NCI-H1105 treated with DMSO at 0.1 percent for 48 hours (cell line): ENCODE results near the gene KDM4B.

Experiments
- DNase-seq: peaks from one replicate; lab custom pipeline; 2025; lab: John Stamatoyannopoulos, UW

KDM4B gene

GRCh38 chr19:5035105-5035761 is 66.3 kb downstream of the KDM4B start:
- DNase-seq: no peak

- DNase-seq: peak; percentile 19
Measured at GRCh38 chr19:5035793-5036697, 67.1 kb downstream of the KDM4B start.

- peak; percentile 49 for DNase-seq
Measured at GRCh38 chr19:5036698-5037563, 68.0 kb downstream of the KDM4B start.

- DNase-seq: peak; percentile 96
Measured at GRCh38 chr19:5037936-5038335, 69.0 kb downstream of the KDM4B start.

GRCh38 chr19:5038631-5039271 is 69.8 kb downstream of the KDM4B start:
- peak; percentile 7 for DNase-seq

GRCh38 chr19:5039642-5040543 is 71.0 kb downstream of the KDM4B start:
- DNase-seq: no peak

GRCh38 chr19:5040544-5041167 is 71.7 kb downstream of the KDM4B start:
- no peak for DNase-seq

- DNase-seq: no peak
Measured at GRCh38 chr19:5041168-5041912, 72.4 kb downstream of the KDM4B start.

GRCh38 chr19:5041913-5042187 is 72.9 kb downstream of the KDM4B start:
- no peak for DNase-seq

- DNase-seq: no peak
Measured at GRCh38 chr19:5042556-5042955, 73.6 kb downstream of the KDM4B start.

- no peak for DNase-seq
Measured at GRCh38 chr19:5045029-5045428, 76.1 kb downstream of the KDM4B start.

- no peak for DNase-seq
Measured at GRCh38 chr19:5045956-5046338, 77.0 kb downstream of the KDM4B start.

GRCh38 chr19:5046339-5047039 is 77.6 kb downstream of the KDM4B start:
- DNase-seq: peak; percentile 98

GRCh38 chr19:5047251-5047935 is 78.5 kb downstream of the KDM4B start:
- no peak for DNase-seq

- DNase-seq: peak; percentile 55
Measured at GRCh38 chr19:5048091-5048726, 79.3 kb downstream of the KDM4B start.

GRCh38 chr19:5048727-5049553 is 80.0 kb downstream of the KDM4B start:
- no peak for DNase-seq

- DNase-seq: no peak
Measured at GRCh38 chr19:5049561-5049960, 80.6 kb downstream of the KDM4B start.
